Muscle layer of duodenum (tissue), 2 donors: ENCODE results near the gene ARHGEF40.

Experiments used
- H3K27ac ChIP-seq: one replicate; pipeline ENCODE4 v1.7.0; 2013; ENCODE audit warnings: mild to moderate bottlenecking, low read length
- H3K27me3 ChIP-seq: one replicate; pipeline ENCODE4 v1.7.0; 2013; ENCODE audit warnings: low read depth, mild to moderate bottlenecking, control low read depth, low read length
- H3K36me3 ChIP-seq, 2 donors: one replicate each; pipeline ENCODE4 v1.7.0; 2013; ENCODE audit warnings: low read length in 2 of 2, control low read depth in 1 of 2, mild to moderate bottlenecking in 1 of 2; ENCODE audit not compliant: insufficient read depth in 2 of 2, control insufficient read depth in 1 of 2
- H3K4me1 ChIP-seq, 2 donors: one replicate each; pipeline ENCODE4 v1.7.0; 2013; ENCODE audit warnings: low read length in 2 of 2, mild to moderate bottlenecking in 2 of 2, control low read depth in 1 of 2, moderate library complexity in 1 of 2; ENCODE audit not compliant: insufficient read depth in 2 of 2, control insufficient read depth in 1 of 2
- H3K4me3 ChIP-seq, 2 donors: one replicate each; pipeline ENCODE4 v1.7.0; 2013; ENCODE audit warnings: low read length in 2 of 2, low read depth in 1 of 2, mild to moderate bottlenecking in 1 of 2
- H3K9me3 ChIP-seq, 2 donors: one replicate each; pipeline ENCODE4 v1.7.0; 2013; ENCODE audit warnings: low read length in 2 of 2, control low read depth in 1 of 2, mild to moderate bottlenecking in 1 of 2; ENCODE audit not compliant: control insufficient read depth in 1 of 2
- donor health status: healthy.

The ARHGEF40 gene

GRCh38 chr14:21096978-21097635 is 27.0 kb downstream of the ARHGEF40 start:
- Histone ChIP-seq H3K4me1 (peaks cover 14 to 47% of the 10 kb centered on the region in 2 donors), H3K36me3 (peaks cover 0 to 9% of the 10 kb centered on the region in 2 donors), H3K4me3 (peak overlapping the region; percentile 35 to 50), H3K27me3 (no peaks in the 10 kb centered on the region), H3K27ac (peak overlapping the region; percentile 71), H3K9me3 (no peaks in the 10 kb centered on the region)

DNA sequence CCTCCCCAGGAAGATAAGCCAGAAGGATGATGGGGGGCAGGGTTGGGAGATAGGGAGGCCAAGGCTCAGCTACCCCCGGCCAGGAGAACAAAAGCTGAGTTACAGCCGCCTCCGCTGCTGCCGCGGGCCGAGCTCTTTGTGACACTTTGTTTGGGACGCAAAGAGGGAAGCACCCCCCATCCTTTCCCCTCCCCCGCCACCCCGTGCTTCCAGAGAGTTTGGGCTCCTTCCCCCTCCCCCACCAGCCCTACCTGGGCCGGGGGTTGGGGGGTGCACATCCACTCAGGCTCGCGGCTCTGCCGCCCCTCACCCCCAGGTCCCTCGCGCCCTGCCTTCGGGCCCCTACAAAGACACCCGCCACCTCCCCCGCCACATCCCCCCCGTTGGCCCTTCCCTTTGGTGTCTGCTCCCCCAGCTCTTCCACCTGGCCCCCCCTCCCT is 27.6 kb downstream of the ARHGEF40 start:
- Histone ChIP-seq H3K4me1 (peaks cover 14 to 49% of the 10 kb centered on the region in 2 donors), H3K36me3 (peaks cover 0 to 7% of the 10 kb centered on the region in 2 donors), H3K27ac (peak overlapping the region; percentile 71), H3K9me3 (no peaks in the 10 kb centered on the region), H3K27me3 (no peaks in the 10 kb centered on the region), H3K4me3 (peak overlapping the region; percentile 35 to 50)

DNA sequence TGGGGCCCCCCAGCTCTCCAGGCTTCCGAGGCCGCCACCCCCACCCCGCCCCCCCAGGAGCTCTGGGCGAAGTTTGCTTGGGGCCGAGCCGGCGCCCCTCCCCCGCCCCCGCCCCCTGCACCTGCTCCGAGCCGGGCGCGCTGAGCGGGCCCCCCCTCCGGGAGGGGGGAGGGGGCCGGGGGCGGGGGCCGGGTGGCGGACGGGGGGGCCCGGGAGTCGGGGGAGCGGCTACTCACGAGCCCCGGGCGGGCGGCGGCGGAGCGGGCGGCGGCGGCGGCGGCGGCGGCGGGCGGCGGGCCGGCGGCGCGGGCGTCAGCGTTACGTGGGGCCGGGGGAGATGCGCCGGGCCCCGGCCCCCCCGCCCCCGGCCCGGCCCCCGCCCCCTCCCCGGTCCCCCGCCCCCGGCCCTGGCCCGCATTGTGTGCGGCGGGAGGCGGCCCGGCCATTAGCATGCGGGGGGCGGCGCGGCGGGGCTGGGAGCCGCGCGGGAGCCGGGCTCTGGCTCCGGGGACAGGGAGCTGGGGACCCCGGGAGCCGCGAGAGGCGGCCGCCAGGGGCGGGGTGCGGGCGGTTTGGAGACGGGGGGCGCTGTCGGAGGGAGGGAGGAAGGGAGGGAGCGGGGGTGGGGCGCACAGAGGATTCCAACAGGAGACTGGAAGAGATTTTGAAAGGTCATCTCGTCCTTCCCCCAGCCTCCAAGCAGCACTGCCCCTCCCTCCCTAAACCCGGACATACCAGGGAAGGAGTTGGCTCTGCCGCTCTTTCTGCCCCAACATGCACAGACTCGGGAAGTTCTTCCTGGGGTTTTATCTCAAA is 28.2 kb downstream of the ARHGEF40 start, which contains the start of gene ZNF219:
TSS of gene ZNF219 (minus strand) at position 580 of the 816 bp plus-strand sequence. CDS start 5,064 bp downstream, outside the sequence.
- Histone ChIP-seq H3K36me3 (peaks cover 0 to under 1% of the 10 kb centered on the region in 2 donors), H3K9me3 (no peaks in the 10 kb centered on the region), H3K27ac (peak within 1 kb of the TSS; percentile 78), H3K4me1 (peaks cover 14 to 49% of the 10 kb centered on the region in 2 donors), H3K4me3 (peak within 1 kb of the TSS; percentile 65 to 67), H3K27me3 (no peaks in the 10 kb centered on the region)

DNA sequence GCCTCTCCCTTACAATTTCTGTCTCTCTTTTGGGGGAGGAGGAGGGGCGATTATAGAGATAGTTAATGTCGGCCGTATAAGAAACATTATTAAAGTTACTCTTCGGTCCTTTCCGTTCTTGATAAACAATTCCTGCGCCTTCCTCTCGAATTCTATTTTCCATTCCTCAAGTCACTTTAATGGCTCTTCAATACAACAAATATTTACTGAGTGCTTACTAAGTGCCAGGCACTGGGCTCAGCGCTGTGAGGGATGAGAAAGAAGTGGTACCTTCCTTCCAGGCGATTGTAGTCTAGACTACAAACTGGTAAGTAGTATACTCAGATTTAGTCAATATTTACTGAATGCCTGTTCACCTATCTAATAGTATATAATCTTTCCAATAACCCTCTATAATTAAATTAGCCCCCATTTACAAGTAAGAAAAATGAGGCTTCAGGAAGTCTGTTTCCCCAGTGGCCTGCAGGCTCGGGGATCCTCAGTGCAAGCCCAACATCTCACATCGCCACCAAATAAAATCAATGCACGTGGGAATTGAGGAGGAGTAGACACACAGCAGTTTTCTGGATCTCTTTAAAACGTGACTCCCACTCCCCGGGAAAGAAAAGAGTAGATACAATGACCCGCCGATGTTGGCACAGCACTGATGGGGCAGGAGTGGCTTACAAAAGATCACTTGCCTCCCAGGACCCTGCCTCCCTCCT is 28.9 kb downstream of the ARHGEF40 start:
- Histone ChIP-seq H3K27me3 (no peaks in the 10 kb centered on the region), H3K4me1 (peaks cover 12 to 44% of the 10 kb centered on the region in 2 donors), H3K9me3 (no peaks in the 10 kb centered on the region), H3K36me3 (no peaks in the 10 kb centered on the region), H3K4me3 (peak overlapping the region; percentile 65 to 67), H3K27ac (peak overlapping the region; percentile 78)

- H3K27me3 ChIP-seq, result no peaks in the 10 kb centered on the region
- H3K4me1 ChIP-seq, result peaks cover 9 to 41% of the 10 kb centered on the region in 2 donors
- H3K4me3 ChIP-seq, result peak overlapping the region; percentile 65 to 67
- H3K36me3 ChIP-seq, result no peaks in the 10 kb centered on the region
- peak overlapping the region; percentile 78 for H3K27ac ChIP-seq
- no peaks in the 10 kb centered on the region for H3K9me3 ChIP-seq
These were observed 29.5 kb downstream of the ARHGEF40 start for GRCh38 chr14:21099596-21099985.

GRCh38 chr14:21100931-21101330 is 30.8 kb downstream of the ARHGEF40 start, which contains the start of gene TMEM253:
TSS of gene TMEM253 (plus strand) at chr14:21101066. CDS start at chr14:21101344, 278 bp downstream.
- H3K27ac ChIP-seq, result peak within 1 kb of the TSS; percentile 78
- no peaks in the 10 kb centered on the region for H3K9me3 ChIP-seq
- H3K36me3 ChIP-seq, result no peaks in the 10 kb centered on the region
- H3K4me1 ChIP-seq, result peaks cover 15 to 50% of the 10 kb centered on the region in 2 donors
- peak within 1 kb of the TSS in 1 of 2 donors; percentile 1 for H3K4me3 ChIP-seq
- H3K27me3 ChIP-seq, result no peaks in the 10 kb centered on the region

- Histone ChIP-seq H3K4me1 (peaks cover 21 to 52% of the 10 kb centered on the region in 2 donors), H3K27ac (peak overlapping the region; percentile 68), H3K27me3 (no peaks in the 10 kb centered on the region), H3K4me3 (peak overlapping the region in 1 of 2 donors; percentile 1), H3K36me3 (no peaks in the 10 kb centered on the region), H3K9me3 (no peaks in the 10 kb centered on the region)
These were observed 31.8 kb downstream of the ARHGEF40 start for GRCh38 chr14:21101802-21102413.

GRCh38 chr14:21102521-21103410 is 32.7 kb downstream of the ARHGEF40 start:
- H3K36me3 ChIP-seq, result no peaks in the 10 kb centered on the region
- H3K27me3 ChIP-seq, result no peaks in the 10 kb centered on the region
- H3K27ac ChIP-seq, result peak overlapping the region; percentile 92
- no peaks in the 10 kb centered on the region for H3K9me3 ChIP-seq
- H3K4me1 ChIP-seq, result peaks cover 23 to 49% of the 10 kb centered on the region in 2 donors
- peak overlapping the region; percentile 71 to 73 for H3K4me3 ChIP-seq

DNA sequence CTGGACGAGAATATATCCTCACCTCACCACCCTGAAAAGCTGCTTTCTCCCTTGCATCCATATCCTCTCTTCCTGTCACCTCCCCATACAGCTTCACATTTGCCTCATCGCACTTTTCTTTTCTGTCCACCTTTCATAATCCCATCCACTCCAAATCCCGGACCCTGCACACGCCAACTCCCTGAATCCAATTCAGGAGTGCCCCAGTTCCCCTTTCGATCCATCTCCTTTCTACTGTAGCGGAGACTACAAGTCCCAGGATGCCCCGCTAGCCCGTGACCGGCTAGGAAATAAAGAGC is 33.3 kb downstream of the ARHGEF40 start:
- H3K4me3 ChIP-seq, result peak overlapping the region; percentile 71 to 73
- peak overlapping the region; percentile 92 for H3K27ac ChIP-seq
- H3K9me3 ChIP-seq, result no peaks in the 10 kb centered on the region
- peaks cover 23 to 49% of the 10 kb centered on the region in 2 donors for H3K4me1 ChIP-seq
- H3K36me3 ChIP-seq, result no peaks in the 10 kb centered on the region
- H3K27me3 ChIP-seq, result no peaks in the 10 kb centered on the region
